Gastroesophageal sphincter (tissue), 4 donors: Measurements from ENCODE around the gene ARHGAP5. TPM values are rescaled to one million over a fixed set of nuclear protein-coding genes. Genes with fewer than 3 reads are reported as not detected.

Source experiments
- ATAC-seq: fragments of 150-250 bp; one replicate; pipeline ENCODE4 v1.9.1; 2016; ENCODE audit warnings: mild to moderate bottlenecking, moderate library complexity
- H3K27ac ChIP-seq, 4 donors: fragments of 200-600 bp; sonication (generic) in 3 of 4; 1 replicate in 3 of 4; 2 replicates in 1 of 4; pipeline ENCODE4 v1.5.1; 2016 to 2019
- H3K27me3 ChIP-seq: fragments of 200-600 bp; sonication (generic); one replicate; pipeline ENCODE4 v1.5.1; 2019
- H3K36me3 ChIP-seq, 2 donors: fragments of 200-600 bp; sonication (generic); one replicate each; pipeline ENCODE4 v1.5.1; 2019; ENCODE audit warnings: control low read depth in 1 of 2
- H3K4me1 ChIP-seq, 3 donors: fragments of 200-600 bp; sonication (generic); 1 replicate in 2 of 3; 2 replicates in 1 of 3; pipeline ENCODE4 v1.5.1; 2016 to 2019; ENCODE audit warnings: control low read depth in 2 of 3
- H3K4me3 ChIP-seq, 2 donors: fragments of 200-600 bp; sonication (generic); one replicate each; pipeline ENCODE4 v1.5.1; 2019; ENCODE audit warnings: mild to moderate bottlenecking in 1 of 2, moderate library complexity in 1 of 2
- H3K9me3 ChIP-seq, 3 donors: fragments of 200-600 bp; sonication (generic); one replicate each; pipeline ENCODE4 v1.5.1; 2017 to 2019; ENCODE audit warnings: control low read depth in 2 of 3
- CTCF ChIP-seq, 4 experiments: fragments of 200-600 bp in 2 of 4; fragments of 450-650 bp in 2 of 4; sonication (generic) in 1 of 4; IDR thresholded peaks; one replicate each; pipeline ENCODE4 v1.5.1; 2017 to 2019; ENCODE audit warnings: antibody characterized with exemption in 4 of 4, mild to moderate bottlenecking in 2 of 4, moderate library complexity in 2 of 4
- EP300 ChIP-seq: sonication (generic); formaldehyde crosslinking; IDR thresholded peaks from one replicate; pipeline ENCODE4 v1.6.1; 2017; ENCODE audit warnings: antibody characterized with exemption, mild to moderate bottlenecking
- POLR2A ChIP-seq, 2 donors: fragments of 450-650 bp; IDR thresholded peaks; one replicate each; pipeline ENCODE4 v1.6.1; 2017; ENCODE audit warnings: antibody characterized with exemption in 2 of 2, mild to moderate bottlenecking in 2 of 2, moderate library complexity in 1 of 2
- POLR2AphosphoS5 ChIP-seq: sonication (generic); formaldehyde crosslinking; IDR thresholded peaks from one replicate; pipeline ENCODE4 v1.6.1; 2017; ENCODE audit warnings: antibody characterized with exemption
- WGBS, 2 donors: methylation state at CpG; one replicate each; pipeline ENCODE4 v1.1.5; 2018; ENCODE audit warnings: low coverage in 1 of 2; 5-methylcytosine and 5-hydroxymethylcytosine counted together
- total RNA-seq, 4 donors: library from RNA; depleted of rRNA; stranded (reverse); fragments of >200 nt; gene quantifications; one replicate each; pipeline ENCODE4 v1.1.0, GENCODE V29; 2016

ARHGAP5 gene
- total RNA-seq, 4 donors from 2014 or later, result 196 to 265 (median 239) TPM

DNA sequence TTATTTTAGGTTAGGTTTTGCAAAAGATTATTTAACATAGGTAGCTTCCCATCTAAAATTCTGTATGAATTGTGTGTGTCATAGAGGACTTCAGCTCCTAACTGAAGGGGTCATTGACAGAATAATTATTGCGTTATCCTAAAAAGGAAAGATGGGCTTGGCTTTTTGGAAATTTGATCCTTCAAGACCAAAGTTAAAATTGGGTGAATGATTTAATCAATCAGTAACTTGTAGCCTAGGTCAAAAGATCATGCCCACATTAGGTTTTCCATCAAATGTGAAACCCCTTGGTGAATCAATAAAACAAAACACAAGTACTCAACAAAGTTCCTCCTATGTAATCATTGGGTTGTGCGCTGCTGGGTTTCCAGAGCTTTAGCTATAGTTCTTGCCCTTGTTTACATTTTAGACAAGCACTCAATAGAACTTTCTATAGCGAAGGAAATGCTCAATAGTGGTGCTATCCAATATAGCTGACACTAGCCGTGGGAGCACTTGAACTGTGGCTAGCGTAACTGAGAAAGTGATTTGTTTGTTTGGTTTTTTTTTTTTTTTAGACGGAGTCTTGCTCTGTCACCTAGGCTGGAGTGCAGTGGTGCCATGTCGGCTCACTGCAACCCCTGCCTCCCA, 37.6 kb upstream of the ARHGAP5 start:
- no peaks in the 10 kb centered on the region for H3K27me3 ChIP-seq
- ATAC-seq, result no peak
- TF ChIP-seq POLR2AphosphoS5, result no peak
- TF ChIP-seq EP300, result no peak
- no peak for TF ChIP-seq POLR2A (IDR thresholded peaks at IDR 0.05)
- TF ChIP-seq CTCF (IDR thresholded peaks at IDR 0.05), result no peak
- no peak overlapping the region for H3K27ac ChIP-seq
- H3K4me1 ChIP-seq, result no peaks in the 10 kb centered on the region
- WGBS, 2 donors, result 89 to 90% methylated on average over 3 to 7 of the region's 7 CpGs
- H3K9me3 ChIP-seq, result no peaks in the 10 kb centered on the region
- no peak overlapping the region for H3K4me3 ChIP-seq
- no peaks in the 10 kb centered on the region for H3K36me3 ChIP-seq

DNA sequence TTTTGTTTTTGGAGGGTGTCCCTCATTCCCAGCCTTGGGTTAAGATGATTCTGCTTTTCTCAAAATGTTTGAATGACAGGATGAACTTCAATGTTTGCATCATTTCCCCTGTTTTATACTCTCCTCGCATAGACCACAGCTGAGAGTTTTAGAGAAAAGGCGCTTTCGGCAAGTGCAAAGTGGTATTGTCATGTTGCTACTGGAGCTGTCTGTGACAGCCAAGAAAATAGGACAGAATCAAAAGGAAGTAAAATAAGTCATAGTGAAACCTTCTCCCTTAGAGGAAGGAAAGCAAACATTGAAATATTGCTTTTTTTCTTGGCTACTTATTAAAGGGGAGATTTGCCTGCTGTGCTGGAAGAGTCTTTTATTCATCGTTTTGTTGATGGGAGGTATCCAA, 33.5 kb upstream of the ARHGAP5 start:
- no peak for TF ChIP-seq POLR2AphosphoS5
- no peak for TF ChIP-seq CTCF (IDR thresholded peaks at IDR 0.05)
- TF ChIP-seq EP300, result no peak
- TF ChIP-seq POLR2A (IDR thresholded peaks at IDR 0.05), result no peak
- H3K27ac ChIP-seq, result no peak overlapping the region
- WGBS, 2 donors, result 18 to 55% methylated on average over 1 to 4 of the region's 4 CpGs
- no peaks in the 10 kb centered on the region for H3K9me3 ChIP-seq
- H3K4me3 ChIP-seq, result no peak overlapping the region
- ATAC-seq, result no peak
- no peaks in the 10 kb centered on the region for H3K36me3 ChIP-seq
- no peaks in the 10 kb centered on the region for H3K27me3 ChIP-seq
- no peaks in the 10 kb centered on the region for H3K4me1 ChIP-seq

- Histone ChIP-seq H3K36me3 (no peaks in the 10 kb centered on the region), H3K4me3 (no peak overlapping the region), H3K27me3 (no peaks in the 10 kb centered on the region), H3K9me3 (no peaks in the 10 kb centered on the region), H3K4me1 (no peaks in the 10 kb centered on the region), H3K27ac (no peak overlapping the region)
- no peak for TF ChIP-seq CTCF (IDR thresholded peaks at IDR 0.05)
- no peak for TF ChIP-seq POLR2A (IDR thresholded peaks at IDR 0.05)
- no peak for TF ChIP-seq EP300
- TF ChIP-seq POLR2AphosphoS5, result no peak
- no peak for ATAC-seq
- WGBS, 2 donors, result 40 to 80% methylated on average over 4 of the region's 4 CpGs
Measured at GRCh38 chr14:32044454-32044853, 32.6 kb upstream of the ARHGAP5 start.

GRCh38 chr14:32047791-32048190, 29.3 kb upstream of the ARHGAP5 start:
- no peaks in the 10 kb centered on the region for H3K4me1 ChIP-seq
- H3K9me3 ChIP-seq, result no peaks in the 10 kb centered on the region
- ATAC-seq, result no peak
- 78 to 81% methylated on average over 2 of the region's 2 CpGs for WGBS, 2 donors
- no peak overlapping the region for H3K4me3 ChIP-seq
- no peaks in the 10 kb centered on the region for H3K36me3 ChIP-seq
- no peak for TF ChIP-seq CTCF (IDR thresholded peaks at IDR 0.05)
- no peak for TF ChIP-seq POLR2A (IDR thresholded peaks at IDR 0.05)
- no peak for TF ChIP-seq POLR2AphosphoS5
- no peak for TF ChIP-seq EP300
- no peak overlapping the region for H3K27ac ChIP-seq
- no peaks in the 10 kb centered on the region for H3K27me3 ChIP-seq

DNA sequence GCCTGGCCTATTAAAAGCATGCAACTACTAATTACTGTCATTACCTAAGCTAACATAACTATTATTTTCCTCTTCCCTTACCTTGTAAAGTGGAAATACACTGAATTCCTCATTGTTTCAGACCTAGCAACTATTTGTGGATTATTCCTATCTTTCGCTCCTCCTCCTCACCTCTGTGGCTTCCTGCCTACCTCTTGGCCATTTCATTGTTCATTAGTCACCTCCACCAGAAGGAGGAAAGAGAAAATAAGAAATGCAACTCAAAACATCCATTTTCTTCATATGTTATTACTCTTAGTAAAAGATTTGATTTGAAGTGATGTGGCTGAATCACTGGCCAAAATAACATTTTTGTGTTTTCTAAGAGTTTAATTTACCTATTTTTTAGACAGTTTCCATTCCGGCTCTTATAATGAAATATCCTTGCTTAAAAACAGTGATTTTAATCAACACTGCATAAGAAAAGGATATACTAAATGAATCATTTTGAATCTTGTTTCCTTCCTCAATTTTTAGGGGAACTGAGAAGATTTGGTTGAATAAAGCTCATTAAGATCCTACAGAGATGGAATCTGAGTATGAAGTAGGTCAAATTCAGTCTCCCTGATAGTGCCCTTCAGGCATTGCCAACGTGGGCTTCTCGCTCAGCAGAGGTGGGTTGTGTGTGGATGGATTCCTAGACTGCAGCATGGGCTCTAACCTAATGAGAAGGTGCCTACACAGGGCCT, 27.6 kb upstream of the ARHGAP5 start:
- no peak overlapping the region for H3K27ac ChIP-seq
- no peaks in the 10 kb centered on the region for H3K9me3 ChIP-seq
- H3K36me3 ChIP-seq, result no peaks in the 10 kb centered on the region
- no peaks in the 10 kb centered on the region for H3K4me1 ChIP-seq
- H3K4me3 ChIP-seq, result no peak overlapping the region
- TF ChIP-seq POLR2AphosphoS5 (no peak), CTCF (IDR thresholded peaks at IDR 0.05) (no peak), EP300 (no peak), POLR2A (IDR thresholded peaks at IDR 0.05) (no peak)
- no peaks in the 10 kb centered on the region for H3K27me3 ChIP-seq
- 70 to 96% methylated on average over 4 of the region's 4 CpGs for WGBS, 2 donors
- no peak for ATAC-seq
